ENCODE measurements around the gene WIZ. TPM values are rescaled to one million over a fixed set of nuclear protein-coding genes. Genes with fewer than 3 reads are reported as not detected.

WIZ gene
- total RNA-seq, 2 experiments from 2014 or later: 19.3 to 21.0 TPM

DNA sequence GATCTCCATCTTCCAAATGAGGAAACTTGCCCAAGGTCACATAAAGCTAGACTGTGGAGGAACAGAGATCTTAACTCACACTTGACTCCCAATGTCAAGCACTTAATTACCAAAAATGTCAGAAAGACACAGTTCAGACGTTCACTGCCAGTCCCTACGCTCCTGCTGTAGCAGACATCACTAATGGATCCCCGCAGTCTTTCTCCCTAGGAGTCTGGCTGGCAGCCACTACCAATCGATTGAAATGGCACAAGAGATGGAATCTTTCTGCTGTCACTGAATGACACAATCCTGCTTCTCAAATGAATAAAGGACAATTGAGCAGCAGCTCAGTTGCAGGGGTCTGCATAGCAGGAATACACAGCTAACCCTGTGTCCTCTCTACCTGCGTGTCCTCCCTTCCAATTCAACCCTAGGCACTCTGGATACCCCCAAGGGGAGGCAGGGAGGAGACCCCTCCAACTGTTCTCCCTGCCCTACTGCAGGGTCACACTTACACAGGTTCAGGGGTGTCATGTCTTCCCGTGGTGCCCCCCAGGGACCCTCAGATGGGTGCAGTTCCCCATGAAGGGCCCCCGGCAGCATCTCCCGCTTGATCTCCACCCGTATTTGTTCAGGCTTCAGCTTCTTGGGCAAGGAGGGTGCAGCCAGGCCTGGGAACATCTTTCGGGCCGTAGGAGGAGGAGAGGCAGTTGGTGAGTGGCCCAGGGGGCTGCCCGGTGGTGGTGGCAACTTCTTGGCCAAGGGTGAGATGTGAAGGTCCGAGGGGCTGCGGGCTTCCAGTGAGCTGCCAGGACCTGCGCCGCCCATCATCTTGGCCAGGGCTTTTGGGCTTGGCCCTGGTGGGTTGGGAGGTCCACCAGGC, 23.0 kb downstream of the WIZ start:
- H3K36me3 Mint-ChIP-seq (ENCODE audit: low read depth): peaks cover 53% of the 10 kb centered on the region

DNA sequence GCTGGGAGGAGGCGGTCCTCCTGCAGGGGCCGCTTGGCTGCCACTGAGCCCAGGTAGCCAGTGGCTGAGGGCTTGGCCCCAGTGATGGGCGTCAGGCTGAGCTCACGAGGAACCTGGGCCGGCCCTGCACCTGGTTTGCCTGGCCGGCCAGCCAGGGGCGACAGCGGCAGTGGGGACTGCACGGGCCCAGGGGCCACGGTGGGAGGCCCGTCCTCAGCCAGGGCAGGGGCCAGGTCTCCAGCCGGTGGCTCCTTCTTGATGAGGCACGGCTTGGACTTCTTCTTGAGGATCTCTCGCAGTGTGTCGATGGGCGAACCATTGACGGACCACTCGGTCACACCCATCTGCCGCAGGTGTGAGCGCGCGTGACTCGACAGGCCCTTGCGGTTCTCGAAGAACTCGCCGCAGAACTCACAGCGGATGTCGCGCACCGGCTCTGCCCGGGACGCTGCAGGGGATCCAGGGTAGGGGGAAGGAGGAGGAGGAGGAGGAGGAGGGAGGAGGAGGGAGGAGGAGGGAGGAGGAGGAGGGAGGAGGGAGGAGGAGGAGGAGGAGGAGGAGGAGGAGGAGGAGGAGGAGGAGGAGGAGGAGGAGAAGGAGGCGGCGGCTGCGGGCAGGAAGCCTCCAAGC, 24.3 kb downstream of the WIZ start:
- intact Hi-C loops (cut with micrococcal nuclease): no loop called here
- no peak overlapping the region for H3K4me3 Mint-ChIP-seq
- no peak overlapping the region for H3K27ac Mint-ChIP-seq
- no peak for DNase-seq
- H3K4me1 Mint-ChIP-seq (ENCODE audit: low read depth): peaks cover 3% of the 10 kb centered on the region
- no peaks in the 10 kb centered on the region for H3K27me3 Mint-ChIP-seq
- H3K36me3 Mint-ChIP-seq (ENCODE audit: low read depth): peaks cover 45% of the 10 kb centered on the region
- ATAC-seq: no peak
- TF ChIP-seq, protein P1, sequence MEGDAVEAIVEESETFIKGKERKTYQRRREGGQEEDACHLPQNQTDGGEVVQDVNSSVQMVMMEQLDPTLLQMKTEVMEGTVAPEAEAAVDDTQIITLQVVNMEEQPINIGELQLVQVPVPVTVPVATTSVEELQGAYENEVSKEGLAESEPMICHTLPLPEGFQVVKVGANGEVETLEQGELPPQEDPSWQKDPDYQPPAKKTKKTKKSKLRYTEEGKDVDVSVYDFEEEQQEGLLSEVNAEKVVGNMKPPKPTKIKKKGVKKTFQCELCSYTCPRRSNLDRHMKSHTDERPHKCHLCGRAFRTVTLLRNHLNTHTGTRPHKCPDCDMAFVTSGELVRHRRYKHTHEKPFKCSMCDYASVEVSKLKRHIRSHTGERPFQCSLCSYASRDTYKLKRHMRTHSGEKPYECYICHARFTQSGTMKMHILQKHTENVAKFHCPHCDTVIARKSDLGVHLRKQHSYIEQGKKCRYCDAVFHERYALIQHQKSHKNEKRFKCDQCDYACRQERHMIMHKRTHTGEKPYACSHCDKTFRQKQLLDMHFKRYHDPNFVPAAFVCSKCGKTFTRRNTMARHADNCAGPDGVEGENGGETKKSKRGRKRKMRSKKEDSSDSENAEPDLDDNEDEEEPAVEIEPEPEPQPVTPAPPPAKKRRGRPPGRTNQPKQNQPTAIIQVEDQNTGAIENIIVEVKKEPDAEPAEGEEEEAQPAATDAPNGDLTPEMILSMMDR (IDR thresholded peaks at IDR 0.05): no peak
- peaks cover 4% of the 10 kb centered on the region for H3K9me3 Mint-ChIP-seq
- POLR2A ChIA-PET: interaction anchor here (1.0 to 1.9 kb wide), 4 partner anchors 8 to 126 kb away, joined by 3 to 7 read pairs (median 3); no protein-coding TSS in a partner anchor
- CTCF ChIA-PET: no interaction called here

More for the DNA sequence above, 23.0 kb downstream of the WIZ start:
- H3K4me3 Mint-ChIP-seq: no peak overlapping the region
- intact Hi-C loops (cut with micrococcal nuclease): no loop called here
- no peak overlapping the region for H3K27ac Mint-ChIP-seq
- TF ChIP-seq, protein P1 (IDR thresholded peaks at IDR 0.05): no peak
- ChIA-PET CTCF (no interaction called here), POLR2A (interaction anchor here (0.7 to 1.0 kb wide), 2 partner anchors 29 to 37 kb away, joined by 3 read pairs; no protein-coding TSS in a partner anchor)
- no peaks in the 10 kb centered on the region for H3K27me3 Mint-ChIP-seq
- peaks cover 14% of the 10 kb centered on the region for H3K4me1 Mint-ChIP-seq (ENCODE audit: low read depth)
- ATAC-seq (peak; percentile 53), DNase-seq (no peak)
- H3K9me3 Mint-ChIP-seq: peaks cover 4% of the 10 kb centered on the region

DNA sequence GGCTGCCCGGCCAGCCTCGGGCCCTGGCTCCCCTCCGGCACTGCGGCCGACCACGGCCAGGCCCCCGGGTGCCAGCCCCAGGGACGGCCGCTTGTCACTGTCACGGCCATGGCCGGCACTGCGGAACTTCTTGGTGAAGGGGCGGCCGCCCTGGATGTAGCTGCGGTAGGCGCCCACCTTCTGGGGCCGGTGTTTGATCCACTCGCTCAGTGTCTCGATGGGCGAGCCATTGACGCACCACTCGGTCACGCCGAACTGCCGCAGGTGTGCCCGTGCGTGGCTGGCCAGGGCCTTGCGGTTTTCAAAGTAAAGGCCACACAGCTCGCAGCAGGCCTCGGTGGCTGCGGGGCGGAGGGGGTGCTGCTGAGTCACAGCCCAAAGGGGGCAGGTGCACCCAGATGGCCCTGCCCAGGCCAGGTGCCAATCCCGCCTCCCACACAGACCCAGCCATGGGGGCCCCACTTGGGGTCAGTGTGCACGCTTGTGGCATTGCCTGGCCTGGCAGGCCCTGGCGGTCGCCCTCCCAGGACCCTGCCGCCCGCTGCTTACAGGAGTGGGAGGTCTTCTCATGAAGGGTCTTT, 25.0 kb downstream of the WIZ start:
- CTCF ChIA-PET: no interaction called here

DNA sequence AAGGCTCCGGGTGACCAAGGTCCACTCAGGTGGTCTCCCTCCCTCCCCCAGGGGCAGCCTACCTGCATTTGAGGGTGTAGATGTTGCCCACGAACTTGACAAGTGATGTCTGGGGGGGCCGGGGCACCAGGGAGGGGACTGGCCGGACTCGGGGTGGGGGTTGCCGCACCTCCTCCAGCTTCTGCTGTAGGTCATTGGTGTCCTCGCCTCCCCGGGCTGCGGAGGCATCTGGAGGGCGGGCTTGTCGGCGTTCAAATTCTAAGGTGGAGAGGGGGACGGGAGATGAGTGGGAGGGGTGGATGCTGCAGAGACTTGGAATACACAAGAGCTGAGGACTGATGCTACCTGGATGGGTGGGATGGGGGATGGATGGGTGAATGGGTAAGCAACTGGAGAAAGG, 25.6 kb downstream of the WIZ start:
- TF ChIP-seq, protein P1 (IDR thresholded peaks at IDR 0.05): no peak
- POLR2A ChIA-PET: interaction anchor here (1.9 kb wide), 1 partner anchor 9 kb away, joined by 7 read pairs; no protein-coding TSS in a partner anchor
- Mint-ChIP-seq H3K4me3 (no peak overlapping the region), H3K27me3 (no peaks in the 10 kb centered on the region), H3K36me3 (ENCODE audit: low read depth) (peaks cover 43% of the 10 kb centered on the region), H3K4me1 (ENCODE audit: low read depth) (peaks cover 10% of the 10 kb centered on the region), H3K9me3 (peaks cover 4% of the 10 kb centered on the region), H3K27ac (no peak overlapping the region)
- CTCF ChIA-PET: no interaction called here
- DNase-seq (no peak), ATAC-seq (no peak)
- intact Hi-C loops (cut with micrococcal nuclease): no loop called here

More for the DNA sequence above, 25.0 kb downstream of the WIZ start:
- DNase-seq (no peak), ATAC-seq (no peak)
- POLR2A ChIA-PET: interaction anchor here (1.1 to 1.9 kb wide), 2 partner anchors 8 to 9 kb away, joined by 3 to 7 read pairs; no protein-coding TSS in a partner anchor
- intact Hi-C loops (cut with micrococcal nuclease): no loop called here
- Mint-ChIP-seq H3K9me3 (peaks cover 4% of the 10 kb centered on the region), H3K27me3 (no peaks in the 10 kb centered on the region), H3K36me3 (ENCODE audit: low read depth) (peaks cover 43% of the 10 kb centered on the region), H3K4me1 (ENCODE audit: low read depth) (peaks cover 4% of the 10 kb centered on the region), H3K4me3 (no peak overlapping the region), H3K27ac (no peak overlapping the region)
- TF ChIP-seq, protein P1 (IDR thresholded peaks at IDR 0.05): no peak
